ENCODE results near the gene PDK2. TPM values are rescaled to one million over a fixed set of nuclear protein-coding genes. Genes with fewer than 3 reads are reported as not detected.

The PDK2 gene
- total RNA-seq, 1 donor from 2014 or later = 44.6 TPM

- Mint-ChIP-seq H3K4me3 (no peak overlapping the region), H3K27me3 (ENCODE audit: low read depth) (no peaks in the 10 kb centered on the region), H3K36me3 (peaks cover 12% of the 10 kb centered on the region), H3K27ac (no peak overlapping the region), H3K9me3 (no peaks in the 10 kb centered on the region), H3K4me1 (peaks cover 7% of the 10 kb centered on the region)
- no peak for DNase-seq (ENCODE audit: low spot score in 2 of 2, unreplicated experiment in 2 of 2)
- TF ChIP-seq CTCF (IDR thresholded peaks at IDR 0.05; ENCODE audit: unreplicated experiment) = no peak
These were observed 11.4 kb downstream of the PDK2 start for GRCh38 chr17:50106393-50107131.

- Mint-ChIP-seq H3K36me3 (peaks cover 12% of the 10 kb centered on the region), H3K27ac (no peak overlapping the region), H3K9me3 (no peaks in the 10 kb centered on the region)
These were observed 12.8 kb downstream of the PDK2 start for GRCh38 chr17:50107790-50108414.

GRCh38 chr17:50108556-50108955 lies 13.4 kb downstream of the PDK2 start:
- peak overlapping the region; percentile 63 for H3K27ac Mint-ChIP-seq
- no peak for TF ChIP-seq CTCF (IDR thresholded peaks at IDR 0.05; ENCODE audit: unreplicated experiment)
- no peaks in the 10 kb centered on the region for H3K9me3 Mint-ChIP-seq
- peaks cover 12% of the 10 kb centered on the region for H3K36me3 Mint-ChIP-seq
- H3K4me1 Mint-ChIP-seq = peaks cover 5% of the 10 kb centered on the region
- H3K4me3 Mint-ChIP-seq = no peak overlapping the region
- no peak for DNase-seq (ENCODE audit: low spot score in 2 of 2, unreplicated experiment in 2 of 2)
- no peaks in the 10 kb centered on the region for H3K27me3 Mint-ChIP-seq (ENCODE audit: low read depth)

More at GRCh38 chr17:50107790-50108414, 12.8 kb downstream of the PDK2 start:
- H3K4me1 Mint-ChIP-seq = peaks cover 2% of the 10 kb centered on the region
- H3K27me3 Mint-ChIP-seq (ENCODE audit: low read depth) = no peaks in the 10 kb centered on the region
- no peak overlapping the region for H3K4me3 Mint-ChIP-seq
- TF ChIP-seq CTCF (IDR thresholded peaks at IDR 0.05; ENCODE audit: unreplicated experiment) = no peak
- no peak for DNase-seq (ENCODE audit: low spot score in 2 of 2, unreplicated experiment in 2 of 2)

GRCh38 chr17:50109207-50109606 lies 14.1 kb downstream of the PDK2 start:
- no peak for DNase-seq (ENCODE audit: low spot score in 2 of 2, unreplicated experiment in 2 of 2)
- TF ChIP-seq CTCF (IDR thresholded peaks at IDR 0.05; ENCODE audit: unreplicated experiment) = no peak
- Mint-ChIP-seq H3K9me3 (no peaks in the 10 kb centered on the region), H3K27me3 (ENCODE audit: low read depth) (no peaks in the 10 kb centered on the region), H3K4me3 (no peak overlapping the region), H3K36me3 (peaks cover 12% of the 10 kb centered on the region), H3K4me1 (peaks cover 5% of the 10 kb centered on the region), H3K27ac (no peak overlapping the region)

- peaks cover 5% of the 10 kb centered on the region for H3K4me1 Mint-ChIP-seq
- no peak for DNase-seq (ENCODE audit: low spot score in 2 of 2, unreplicated experiment in 2 of 2)
- H3K36me3 Mint-ChIP-seq = peaks cover 12% of the 10 kb centered on the region
- no peak for TF ChIP-seq CTCF (IDR thresholded peaks at IDR 0.05; ENCODE audit: unreplicated experiment)
- no peaks in the 10 kb centered on the region for H3K27me3 Mint-ChIP-seq (ENCODE audit: low read depth)
- no peak overlapping the region for H3K27ac Mint-ChIP-seq
- H3K9me3 Mint-ChIP-seq = no peaks in the 10 kb centered on the region
- no peak overlapping the region for H3K4me3 Mint-ChIP-seq
These were observed 14.6 kb downstream of the PDK2 start for GRCh38 chr17:50109785-50110184.

All from mesothelial cell of epicardium (in vitro differentiated cells).